ENCODE data around the gene SLC22A9. TPM values are rescaled to one million over a fixed set of nuclear protein-coding genes. Genes with fewer than 3 reads are reported as not detected.
A peak's percentile ranks its signal among the peaks of the same experiment; 100 is the strongest.

Gene SLC22A9
- total RNA-seq, 1 donor from 2014 or later = not detected

- peak; percentile 85 for DNase-seq
These were observed 75.5 kb downstream of the SLC22A9 start for GRCh38 chr11:63445118-63445517.

GRCh38 chr11:63445720-63446119 lies 76.1 kb downstream of the SLC22A9 start:
- DNase-seq = peak; percentile 21

- DNase-seq = no peak
These were observed 79.1 kb downstream of the SLC22A9 start for GRCh38 chr11:63448646-63449045.

- DNase-seq = no peak
These were observed 90.0 kb downstream of the SLC22A9 start for GRCh38 chr11:63459586-63459985.

Other genes starting within 250 kb of the SLC22A9 start
- gene SLC22A24, start 225.6 kb upstream of the SLC22A9 start, total RNA-seq = not detected
- gene SLC22A25, start 126.2 kb upstream of the SLC22A9 start, total RNA-seq = 0.10 TPM
- 8.2 TPM for gene PLAAT5, start 121.4 kb downstream of the SLC22A9 start, total RNA-seq
- 33.4 TPM for gene LGALS12, start 136.3 kb downstream of the SLC22A9 start, total RNA-seq
- gene PLAAT4, start 167.0 kb downstream of the SLC22A9 start, total RNA-seq = 3.5 TPM
- not detected for gene PLAAT2, start 193.6 kb downstream of the SLC22A9 start, total RNA-seq
- 21.6 TPM for gene PLAAT3, start 244.6 kb downstream of the SLC22A9 start, total RNA-seq

Data from skin of body (tissue), 2 donors.